Hematopoietic multipotent progenitor cell treated with erythropoietin and hydrocortisone succinate and interleukin-3 and kit ligand, for 17 days (in vitro differentiated cells): ENCODE results near the gene SUPT4H1.

Experiments used
- DNase-seq: peaks from one replicate; pipeline ENCODE4 v3.0.0-alpha.2; 2015; ENCODE audit warnings: low spot score

The SUPT4H1 gene

GRCh38 chr17:58329035-58329809 lies 22.8 kb downstream of the SUPT4H1 start:
- DNase-seq, result peak; percentile 66

DNA sequence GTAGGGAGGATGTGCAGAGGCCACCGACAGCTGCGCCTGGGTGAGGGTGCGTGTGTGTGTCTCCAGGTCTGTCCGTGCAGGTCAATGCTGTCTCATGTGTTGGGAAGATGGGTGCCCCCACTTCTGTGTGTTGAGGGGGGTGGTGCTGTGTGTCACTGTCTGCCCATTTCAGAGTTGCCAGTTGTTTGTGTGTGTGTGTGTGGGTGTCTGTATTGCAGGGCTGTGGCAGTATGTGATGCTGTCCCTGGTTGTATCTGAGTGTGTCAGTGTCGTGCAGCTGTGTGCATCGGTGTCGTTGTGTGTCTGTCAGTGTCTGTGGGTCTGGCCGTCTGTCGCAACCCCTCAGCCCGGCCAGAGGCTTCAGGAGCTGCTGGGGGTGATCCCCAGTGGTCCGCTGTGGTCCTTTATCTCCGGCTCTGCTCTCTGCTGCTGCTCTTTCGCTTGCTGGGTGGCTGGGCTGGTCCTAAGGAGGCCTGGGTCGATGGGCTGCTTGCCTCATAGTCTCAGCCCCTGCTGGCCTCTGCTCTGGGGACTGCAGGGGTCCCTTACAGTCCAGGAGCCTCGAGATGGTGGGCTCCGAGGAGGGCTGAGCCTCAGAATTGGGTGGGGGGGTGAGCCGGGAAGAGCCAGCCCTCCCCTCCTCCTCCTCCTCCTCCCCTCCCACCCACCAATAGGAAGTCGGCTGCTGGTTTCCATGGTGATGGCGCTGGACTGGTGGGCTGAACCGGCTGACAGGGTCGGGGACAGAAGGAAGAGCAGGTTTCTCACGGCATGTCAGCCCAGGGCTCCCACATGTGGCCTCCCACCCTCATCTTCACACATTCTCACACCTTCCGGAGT lies 23.6 kb downstream of the SUPT4H1 start, which contains the start of gene TSPOAP1:
Gene TSPOAP1, minus strand, starts transcription at position 601 of the 840 bp plus-strand sequence. CDS start 875 bp downstream, outside the sequence.
- DNase-seq, result no peak

- DNase-seq, result no peak
Observed at GRCh38 chr17:58327363-58328194, 24.4 kb downstream of the SUPT4H1 start.

GRCh38 chr17:58326609-58327362 lies 25.2 kb downstream of the SUPT4H1 start:
- DNase-seq, result no peak

DNA sequence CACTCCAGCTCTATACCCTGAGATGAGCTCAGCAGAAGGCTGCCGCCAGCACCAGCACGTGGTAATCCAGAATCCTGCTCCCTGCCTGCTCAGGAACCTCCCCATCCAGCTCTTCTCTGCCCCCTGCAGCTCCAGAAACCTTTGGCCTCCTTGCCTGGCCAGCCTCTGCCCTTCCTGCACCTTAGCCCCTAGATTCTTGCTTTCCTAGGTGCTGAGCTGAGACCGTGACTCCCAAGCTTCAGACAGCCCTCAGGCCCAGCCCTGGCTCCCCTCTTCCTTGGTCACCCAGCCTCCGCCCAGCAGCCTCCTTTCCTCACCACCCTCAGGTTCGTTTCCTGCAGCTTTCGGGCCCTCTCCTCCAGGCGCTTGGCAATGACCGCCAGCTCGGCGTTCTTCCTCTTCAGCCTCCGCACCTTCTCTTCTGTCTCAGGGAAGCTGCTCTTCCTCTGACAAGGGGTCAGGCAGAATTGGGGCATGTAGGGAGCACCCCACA lies 26.0 kb downstream of the SUPT4H1 start:
- DNase-seq, result no peak

DNA sequence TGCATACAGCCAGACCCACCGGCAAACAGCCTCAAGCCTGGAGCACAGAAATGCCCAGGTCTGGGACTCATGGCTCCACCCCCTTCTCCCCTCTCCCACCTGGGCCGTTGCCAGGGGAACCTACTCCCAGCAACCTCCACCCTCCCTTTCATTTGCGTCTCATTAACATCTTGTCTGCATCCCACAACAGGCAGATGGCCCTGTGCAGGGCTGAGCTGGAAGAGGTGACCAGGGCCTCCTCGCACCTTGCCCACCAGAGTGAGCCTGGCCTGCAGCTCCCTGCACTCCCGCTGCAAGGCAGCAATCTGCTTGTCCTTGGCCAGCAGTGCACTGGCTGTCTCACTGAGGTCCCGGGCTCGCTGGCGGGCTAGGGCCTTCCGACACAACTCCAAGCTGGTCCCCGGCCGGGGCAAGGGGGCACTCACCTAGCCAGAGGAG lies 26.7 kb downstream of the SUPT4H1 start:
- no peak for DNase-seq

GRCh38 chr17:58324409-58325288 lies 27.4 kb downstream of the SUPT4H1 start:
- DNase-seq, result no peak

- no peak for DNase-seq
Observed at GRCh38 chr17:58324056-58324408, 28.0 kb downstream of the SUPT4H1 start.

DNA sequence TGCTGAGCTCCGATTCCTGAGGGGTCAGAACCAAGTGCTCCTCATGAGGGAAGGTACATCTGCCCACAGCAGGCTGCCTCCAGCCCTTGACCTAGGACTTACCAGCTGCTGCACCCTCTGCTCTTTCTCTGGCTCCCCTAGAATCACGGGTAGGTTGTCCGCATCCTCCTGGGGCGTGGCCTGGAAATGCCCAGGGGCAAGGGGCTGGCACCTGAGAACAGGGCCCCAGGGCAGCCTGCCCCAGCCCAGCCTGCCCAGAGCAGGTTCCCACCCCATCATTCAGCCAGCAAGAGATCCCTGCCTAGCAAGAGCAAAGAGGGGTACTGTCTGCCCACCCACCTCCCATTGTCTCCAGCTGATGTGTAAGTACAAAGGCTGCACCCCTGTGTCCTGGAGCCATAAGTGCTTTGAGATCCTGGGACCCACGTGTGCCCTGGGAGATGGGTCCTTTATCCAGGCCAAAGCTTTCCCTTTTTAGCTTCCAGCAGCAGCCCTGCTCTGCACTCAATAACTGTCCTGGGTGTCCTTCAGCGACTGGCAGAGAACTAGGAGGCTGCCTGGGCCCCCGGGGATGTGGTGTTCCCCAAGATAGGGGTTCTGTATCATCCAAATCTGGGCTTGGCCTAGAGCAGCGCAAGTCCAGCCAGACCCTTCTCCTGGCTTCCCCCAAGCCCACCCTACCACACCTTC lies 28.5 kb downstream of the SUPT4H1 start:
- DNase-seq, result no peak

DNA sequence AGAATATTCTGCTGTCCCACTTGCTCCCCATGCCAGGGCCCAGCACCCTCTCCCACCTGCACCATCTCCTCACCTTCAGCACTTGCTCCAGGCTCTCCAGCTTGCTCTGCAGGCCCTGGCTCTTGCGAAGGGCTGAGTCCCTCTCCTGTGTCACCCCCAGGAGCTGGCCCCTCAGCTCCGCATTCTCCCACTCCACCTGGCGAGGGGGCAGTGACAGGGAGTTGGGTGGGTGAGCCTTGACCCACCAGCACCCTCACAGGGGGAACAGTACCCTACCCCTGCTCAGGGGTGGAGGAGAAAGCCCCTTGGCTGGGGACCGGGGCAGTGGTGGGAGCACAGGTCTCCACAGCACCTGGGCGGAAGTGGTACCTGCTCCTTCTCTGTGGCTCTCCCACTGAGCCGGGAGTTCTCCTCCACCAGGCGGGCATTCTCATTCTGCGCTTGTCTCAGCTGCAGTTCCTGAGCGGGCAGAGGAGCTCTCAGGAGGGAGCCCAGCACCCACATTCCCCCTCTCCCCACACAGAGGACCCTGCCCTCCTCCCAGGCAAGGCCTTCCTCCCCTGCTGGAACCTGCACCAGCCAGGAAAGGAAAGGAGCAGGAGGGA lies 29.3 kb downstream of the SUPT4H1 start:
- DNase-seq, result no peak

DNA sequence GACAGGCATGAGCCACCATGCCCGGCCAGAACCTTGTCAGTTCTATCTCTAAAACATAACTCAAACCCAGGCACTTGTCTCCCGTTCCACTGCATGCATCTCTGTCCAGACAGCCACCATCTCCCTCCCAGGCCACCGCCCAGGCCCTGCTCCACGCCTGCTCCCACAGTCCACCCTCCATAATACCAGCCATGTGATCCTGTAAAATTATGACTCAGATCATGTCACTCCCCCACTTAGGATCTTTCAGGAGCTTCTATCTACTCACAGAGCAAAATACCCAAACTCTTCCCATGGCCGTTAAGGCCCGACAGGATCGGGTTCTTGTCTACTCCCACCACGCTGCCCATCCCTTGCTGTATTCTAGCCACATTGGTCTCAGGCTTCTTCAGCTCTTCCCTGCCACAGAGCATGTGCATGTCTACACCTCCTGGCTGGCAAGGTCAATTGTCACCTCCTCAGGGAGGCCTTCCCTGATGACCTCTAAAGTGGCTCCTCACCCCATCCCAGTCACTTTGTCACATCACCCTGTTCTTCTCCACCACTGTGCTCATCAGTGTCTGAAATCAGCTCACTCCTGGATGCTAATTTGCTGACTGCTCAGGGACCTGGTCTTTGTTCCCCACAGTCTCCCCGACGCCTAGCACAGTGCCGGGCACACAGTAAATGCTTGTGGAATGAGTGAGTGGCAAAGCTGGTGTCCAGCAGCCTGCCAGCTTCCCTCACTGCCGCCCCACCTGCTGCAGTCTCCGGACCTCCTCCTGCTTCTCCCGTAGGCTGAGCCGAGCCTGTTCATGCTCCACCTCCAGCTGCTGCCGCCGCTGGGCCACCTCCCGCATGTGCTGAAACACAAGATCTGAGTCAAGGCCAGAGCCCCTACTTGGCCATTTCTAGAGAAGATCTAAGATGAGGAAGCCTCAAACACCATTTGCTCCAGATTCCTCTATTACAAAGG lies 30.2 kb downstream of the SUPT4H1 start:
- DNase-seq, result no peak

- DNase-seq, result no peak
Observed at GRCh38 chr17:58320570-58321323, 31.3 kb downstream of the SUPT4H1 start.

DNA sequence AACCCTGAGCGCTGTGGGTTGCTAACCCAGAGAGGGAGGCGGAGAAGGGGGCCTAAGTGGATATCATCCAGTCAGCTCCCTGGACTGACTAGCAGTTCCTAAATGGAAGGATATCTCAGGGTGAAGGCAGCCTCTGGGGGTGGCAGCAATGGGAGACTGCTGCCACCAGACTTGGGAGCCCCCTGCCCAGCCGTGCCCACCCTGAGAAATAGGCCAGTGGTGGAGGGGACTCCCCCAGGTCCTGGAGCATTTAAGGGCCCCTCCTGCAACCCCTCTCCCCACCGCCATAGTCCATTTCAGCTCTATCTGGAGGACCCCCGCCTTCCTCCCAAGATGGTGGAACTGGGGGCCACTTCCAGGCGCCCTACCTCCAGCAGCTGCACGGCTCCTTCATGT lies 31.8 kb downstream of the SUPT4H1 start:
- DNase-seq, result no peak

GRCh38 chr17:58319173-58320162 lies 32.5 kb downstream of the SUPT4H1 start:
- no peak for DNase-seq

DNA sequence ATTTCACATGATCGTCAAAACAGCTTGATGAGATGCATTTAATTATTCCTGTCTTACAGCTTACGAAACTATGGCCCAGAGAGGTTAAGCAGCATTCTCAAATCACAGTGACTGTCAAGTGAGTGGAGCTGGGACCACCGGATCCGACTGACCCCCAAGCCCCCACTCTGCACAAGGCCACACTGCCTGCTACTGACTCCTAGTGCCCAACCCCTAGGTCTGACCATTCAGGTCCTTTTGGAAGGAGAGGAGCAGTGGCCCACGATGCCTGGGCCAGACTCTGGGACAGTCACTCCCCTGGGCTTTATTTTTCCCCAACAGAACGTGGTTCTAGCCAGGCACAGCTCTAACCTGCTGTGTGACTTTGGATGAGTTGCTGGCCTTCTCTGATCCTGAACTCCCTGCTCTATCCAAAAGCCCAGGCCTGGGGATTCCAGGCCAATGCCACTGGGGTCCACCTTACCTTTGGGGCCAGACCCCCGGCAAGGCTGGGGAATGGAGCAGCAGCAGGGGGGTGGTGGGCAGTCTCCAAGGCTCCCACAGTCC lies 33.3 kb downstream of the SUPT4H1 start:
- DNase-seq, result no peak

DNA sequence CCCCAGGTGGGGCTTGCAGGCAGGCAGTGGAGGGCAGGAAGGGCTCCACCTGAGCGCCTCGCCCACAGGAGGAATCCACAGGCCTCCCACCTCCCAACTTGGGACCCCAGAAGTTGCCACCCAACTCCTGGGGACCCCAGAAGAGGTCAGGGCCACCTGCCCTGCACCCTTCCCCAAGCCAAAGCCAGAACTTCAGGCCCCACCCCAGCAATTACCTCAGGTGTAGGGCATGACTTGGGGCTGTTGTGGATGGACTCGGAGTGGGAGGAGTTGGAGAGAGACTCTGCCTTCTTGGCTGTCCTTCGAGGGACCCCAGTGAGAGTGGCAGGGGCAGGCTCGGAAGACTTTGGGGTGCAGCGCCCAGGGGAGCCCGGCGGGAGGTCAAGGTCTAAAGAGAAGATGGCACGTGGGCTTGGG lies 33.9 kb downstream of the SUPT4H1 start:
- no peak for DNase-seq
